ENCODE data around the gene FRMD8.

The FRMD8 gene

DNA sequence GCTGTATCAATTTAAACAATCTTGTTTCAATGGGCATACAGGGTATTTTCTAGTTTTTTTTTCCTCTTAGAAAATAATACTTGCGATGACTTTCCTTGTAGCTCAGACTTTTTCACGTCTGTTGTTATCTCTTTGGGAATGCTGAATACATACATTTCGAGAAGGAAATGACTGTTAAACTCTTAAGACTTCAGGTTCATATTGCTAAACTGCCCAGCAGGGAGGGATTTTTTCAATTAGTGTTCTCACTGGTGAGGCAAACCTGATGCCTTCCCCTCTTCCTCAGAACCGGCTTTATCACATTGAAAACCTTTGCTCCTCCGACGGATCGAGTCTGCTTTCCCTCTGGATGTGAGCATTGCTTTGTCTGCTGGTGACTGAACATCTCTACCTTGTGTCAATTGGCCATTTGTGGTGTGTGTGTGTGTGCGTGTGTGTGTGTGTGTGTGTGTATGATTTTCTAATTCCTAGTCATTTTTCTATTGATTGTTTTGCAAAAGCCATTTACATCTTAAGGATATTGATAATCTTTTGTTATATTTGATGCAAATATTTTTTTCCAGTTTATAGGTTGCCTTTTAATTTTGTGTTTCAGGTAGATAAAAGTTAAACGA lies 42.7 kb downstream of the FRMD8 start:
- Mint-ChIP-seq H3K36me3 (peaks cover 37% of the 10 kb centered on the region), H3K4me3 (peak overlapping the region; percentile 69), H3K9me3 (no peaks in the 10 kb centered on the region), H3K27ac (peak overlapping the region; percentile 71), H3K4me1 (peaks cover 80% of the 10 kb centered on the region), H3K27me3 (no peaks in the 10 kb centered on the region)
- ATAC-seq, result no peak

DNA sequence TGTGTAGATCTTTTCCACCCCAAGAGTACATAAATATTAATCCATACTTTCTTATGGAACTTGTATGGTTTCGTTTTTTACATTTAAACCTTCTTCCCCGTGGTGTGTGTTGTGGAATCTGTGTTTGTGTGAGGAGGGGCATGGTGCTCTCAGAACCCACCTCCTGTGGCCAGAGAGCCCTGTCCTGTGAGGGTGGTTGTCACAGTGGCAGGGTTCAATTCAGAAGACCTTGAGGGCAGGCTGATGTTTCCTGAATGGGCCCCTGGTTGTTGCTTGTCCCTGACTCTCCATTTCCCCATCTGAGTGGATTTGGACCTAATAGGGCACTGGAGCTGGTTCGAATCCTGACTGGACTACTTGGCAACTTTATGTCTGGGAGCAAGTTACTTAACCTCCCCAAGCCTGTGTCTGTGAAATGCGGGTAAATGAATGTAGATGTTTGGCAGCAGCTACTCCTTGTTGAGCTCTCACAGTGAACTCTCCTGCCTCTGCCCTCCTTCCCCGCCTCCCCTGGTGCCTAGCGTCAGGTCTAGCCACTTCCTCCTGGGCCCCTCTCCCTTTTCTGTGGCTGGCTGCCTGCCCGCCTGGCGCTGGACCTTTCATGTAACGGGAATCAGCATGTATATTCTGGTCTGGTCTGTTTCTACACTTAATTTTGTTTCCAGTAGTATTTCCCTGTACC lies 43.4 kb downstream of the FRMD8 start:
- Mint-ChIP-seq H3K36me3 (peaks cover 36% of the 10 kb centered on the region), H3K4me3 (peak overlapping the region; percentile 69), H3K4me1 (peaks cover 87% of the 10 kb centered on the region), H3K27me3 (no peaks in the 10 kb centered on the region), H3K27ac (peak overlapping the region; percentile 71), H3K9me3 (no peaks in the 10 kb centered on the region)
- no peak for ATAC-seq

DNA sequence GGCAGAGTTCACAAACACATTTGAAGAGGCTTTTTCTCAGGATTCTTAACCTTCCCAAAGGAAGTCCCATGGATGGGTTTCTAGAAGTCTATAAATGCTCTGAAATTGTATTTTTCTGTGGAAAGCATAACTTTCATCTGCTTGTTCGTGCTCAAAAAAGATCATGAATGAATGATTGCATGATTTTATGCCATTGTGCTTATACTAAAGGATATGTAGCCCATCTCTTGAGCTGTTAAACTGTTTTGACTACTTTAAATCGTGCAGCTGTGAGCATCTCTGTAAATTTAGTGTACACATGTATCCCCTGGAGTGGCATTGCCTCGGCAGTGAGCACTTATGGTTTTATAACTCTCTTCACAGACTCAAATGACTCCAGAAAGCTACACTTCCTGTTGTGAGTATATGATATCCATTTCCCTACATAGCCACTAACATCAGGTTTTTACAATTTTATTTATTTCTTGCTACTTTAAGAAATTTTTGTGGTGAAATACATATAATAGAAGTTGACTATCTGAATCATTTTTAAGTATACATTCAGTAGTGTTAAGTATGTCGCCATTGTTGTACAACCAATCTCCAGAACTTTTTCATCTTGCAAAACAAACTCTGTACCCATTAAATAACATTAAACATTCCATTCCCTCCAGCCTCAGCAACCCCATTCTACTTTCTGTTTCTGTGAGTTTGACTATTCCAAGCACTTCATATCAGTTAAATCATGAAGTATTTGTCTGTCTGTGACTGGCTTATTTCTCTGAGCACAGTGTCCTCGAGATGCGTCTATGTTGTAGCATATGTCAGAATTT lies 44.2 kb downstream of the FRMD8 start:
- peak overlapping the region; percentile 71 for H3K27ac Mint-ChIP-seq
- no peaks in the 10 kb centered on the region for H3K9me3 Mint-ChIP-seq
- H3K4me1 Mint-ChIP-seq, result peaks cover 94% of the 10 kb centered on the region
- no peaks in the 10 kb centered on the region for H3K27me3 Mint-ChIP-seq
- H3K4me3 Mint-ChIP-seq, result peak overlapping the region; percentile 69
- no peak for ATAC-seq
- H3K36me3 Mint-ChIP-seq, result peaks cover 36% of the 10 kb centered on the region

DNA sequence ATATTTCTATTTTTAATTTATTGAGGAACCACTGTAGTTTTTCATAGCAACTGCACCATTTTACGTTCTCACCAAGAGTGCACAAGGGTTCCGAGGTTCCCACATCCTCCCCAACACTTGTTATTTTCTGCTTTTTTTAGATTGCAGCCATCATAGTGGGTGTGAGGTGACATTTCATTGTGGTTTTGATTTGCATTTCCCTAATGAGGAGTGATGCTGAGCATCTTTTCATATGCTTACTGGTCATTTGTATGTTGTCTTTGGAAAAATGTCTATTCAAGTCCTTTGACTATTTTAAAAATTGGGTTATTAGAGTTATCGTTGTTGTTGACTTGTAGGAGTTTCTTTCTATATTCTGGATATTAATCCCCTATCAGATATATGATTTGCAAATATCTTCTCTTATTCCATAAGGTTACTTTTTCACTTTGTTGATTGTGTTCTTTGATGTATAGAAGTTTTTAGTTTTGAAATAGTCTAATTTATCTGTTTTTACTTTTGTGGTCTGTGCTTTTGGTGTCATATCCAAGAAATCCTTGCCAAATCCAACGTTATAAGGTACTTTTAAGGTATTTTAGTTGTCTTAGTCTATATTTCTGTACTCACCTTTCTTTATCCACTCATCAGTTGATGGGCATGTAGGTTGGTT lies 45.1 kb downstream of the FRMD8 start:
- Mint-ChIP-seq H3K4me1 (peaks cover 95% of the 10 kb centered on the region), H3K36me3 (peaks cover 36% of the 10 kb centered on the region), H3K27me3 (no peaks in the 10 kb centered on the region), H3K9me3 (no peaks in the 10 kb centered on the region), H3K27ac (peak overlapping the region; percentile 71), H3K4me3 (peak overlapping the region; percentile 27)
- ATAC-seq, result peak; percentile 77

DNA sequence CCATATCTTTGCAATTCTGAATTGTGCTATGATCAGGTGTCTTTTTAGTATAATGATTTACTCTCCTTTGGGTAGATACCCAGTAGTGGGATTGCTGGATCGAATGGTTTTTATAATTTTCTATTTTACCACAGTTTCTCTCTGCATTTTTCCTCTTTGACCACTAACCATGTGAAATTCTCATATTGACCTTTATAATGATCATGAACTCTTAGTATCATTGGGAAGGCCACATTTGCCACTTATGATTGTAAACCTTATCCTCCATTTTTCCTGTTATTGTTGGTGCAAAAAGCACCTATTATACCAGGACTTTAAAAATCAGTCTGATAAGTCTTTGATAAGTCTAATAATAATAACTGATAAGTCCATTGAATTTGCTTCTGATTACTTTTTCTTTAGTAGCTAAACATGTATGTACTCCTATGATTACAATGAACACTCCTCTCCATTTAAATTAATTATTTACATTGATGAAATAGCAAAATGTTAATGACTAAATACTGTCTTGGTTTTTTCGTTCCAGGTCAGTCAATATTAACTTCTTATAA lies 45.7 kb downstream of the FRMD8 start:
- no peak for ATAC-seq
- Mint-ChIP-seq H3K27me3 (no peaks in the 10 kb centered on the region), H3K4me1 (peaks cover 89% of the 10 kb centered on the region), H3K9me3 (no peaks in the 10 kb centered on the region), H3K4me3 (no peak overlapping the region), H3K27ac (peak overlapping the region; percentile 71), H3K36me3 (peaks cover 36% of the 10 kb centered on the region)

DNA sequence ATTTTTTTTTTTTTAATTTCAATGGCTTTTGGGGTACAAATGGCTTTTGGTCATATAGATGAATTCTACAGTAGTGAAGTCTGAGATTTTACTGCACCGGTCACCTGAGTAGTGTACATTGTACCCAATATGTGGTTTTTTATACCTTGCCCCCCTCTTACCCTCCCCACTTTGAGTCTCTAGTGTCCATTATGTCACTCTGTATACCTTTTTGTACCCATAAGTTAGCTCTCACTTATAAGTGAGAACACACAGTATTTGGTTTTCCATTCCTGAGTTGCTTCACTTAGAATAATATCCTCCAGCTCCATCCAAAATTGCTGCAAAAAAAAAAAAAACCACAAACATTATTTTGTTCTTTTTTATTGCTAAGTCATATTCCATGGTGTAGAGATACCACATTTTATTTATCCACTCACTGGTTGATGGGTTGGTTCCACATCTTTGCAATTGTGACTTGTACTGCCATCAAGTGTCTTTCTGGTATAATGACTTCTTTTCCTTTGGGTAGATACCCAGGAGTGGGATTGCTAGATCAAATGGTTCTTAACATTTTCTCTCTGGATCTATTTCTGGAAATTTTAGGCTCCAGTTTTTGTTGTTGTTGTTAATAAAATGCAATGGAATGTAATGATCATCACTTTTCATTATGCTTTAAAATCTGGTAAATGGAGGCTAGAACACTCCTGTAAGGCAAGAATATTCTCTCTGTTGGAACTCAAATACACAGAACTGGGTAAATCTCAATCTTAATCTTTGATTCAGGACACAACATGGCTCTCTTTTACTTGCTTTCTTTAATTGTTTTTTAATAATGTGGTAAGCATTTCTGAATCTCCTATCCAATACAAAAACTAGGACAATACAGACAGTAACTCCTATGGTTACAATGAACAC lies 46.5 kb downstream of the FRMD8 start:
- no peak overlapping the region for H3K4me3 Mint-ChIP-seq
- no peak for ATAC-seq
- H3K36me3 Mint-ChIP-seq, result peaks cover 36% of the 10 kb centered on the region
- H3K9me3 Mint-ChIP-seq, result no peaks in the 10 kb centered on the region
- no peaks in the 10 kb centered on the region for H3K27me3 Mint-ChIP-seq
- peaks cover 81% of the 10 kb centered on the region for H3K4me1 Mint-ChIP-seq
- peak overlapping the region; percentile 71 for H3K27ac Mint-ChIP-seq

DNA sequence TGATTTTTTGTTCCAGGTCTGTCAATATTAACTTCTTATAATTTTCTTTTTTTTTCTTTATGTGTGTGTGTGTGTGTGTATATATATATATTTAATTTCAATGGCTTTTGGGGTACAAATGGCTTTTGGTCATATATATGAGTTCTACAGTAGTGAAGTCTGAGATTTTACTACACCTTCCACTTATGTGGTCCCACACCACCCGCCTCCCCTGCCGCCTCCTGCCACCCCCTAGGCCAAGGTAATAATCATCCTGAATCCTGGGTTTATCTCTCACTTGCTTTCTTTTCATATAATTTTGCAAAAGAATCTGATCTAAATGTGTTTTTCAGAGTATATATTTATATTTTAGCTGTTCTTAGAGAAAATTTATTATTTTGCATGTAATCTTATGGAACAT lies 47.2 kb downstream of the FRMD8 start:
- no peak overlapping the region for H3K4me3 Mint-ChIP-seq
- no peak for ATAC-seq
- H3K4me1 Mint-ChIP-seq, result peaks cover 79% of the 10 kb centered on the region
- H3K9me3 Mint-ChIP-seq, result no peaks in the 10 kb centered on the region
- peaks cover 42% of the 10 kb centered on the region for H3K36me3 Mint-ChIP-seq
- H3K27me3 Mint-ChIP-seq, result no peaks in the 10 kb centered on the region
- H3K27ac Mint-ChIP-seq, result no peak overlapping the region

DNA sequence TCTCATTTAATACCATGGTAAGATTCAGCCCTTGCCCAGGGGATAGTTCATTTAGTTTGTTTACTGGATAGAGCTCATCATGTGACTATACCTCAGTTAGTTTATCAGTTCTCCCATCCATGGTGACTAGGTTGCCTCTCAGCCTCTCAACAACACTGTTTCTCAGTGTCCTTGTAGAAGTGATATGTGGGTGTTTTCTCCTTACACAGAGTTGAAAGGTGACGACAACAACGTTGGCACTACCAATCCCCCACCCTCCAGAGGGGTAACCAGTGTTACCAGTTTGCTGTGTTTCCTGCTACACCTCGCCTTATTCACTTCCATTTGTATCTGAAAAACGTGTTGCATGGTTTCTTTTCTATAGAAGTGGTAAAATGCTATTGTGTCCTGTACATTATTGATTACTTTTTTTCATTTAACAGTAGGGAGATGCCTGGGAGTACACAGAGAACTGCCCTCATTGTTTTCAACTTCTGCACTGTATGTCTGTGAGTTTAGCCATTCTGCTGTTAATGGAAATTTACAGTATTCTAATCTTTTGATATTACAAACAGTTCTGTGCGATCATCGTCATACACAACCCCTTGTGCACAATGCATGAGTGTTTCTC lies 47.7 kb downstream of the FRMD8 start:
- no peak overlapping the region for H3K4me3 Mint-ChIP-seq
- H3K27ac Mint-ChIP-seq, result no peak overlapping the region
- peaks cover 47% of the 10 kb centered on the region for H3K36me3 Mint-ChIP-seq
- H3K9me3 Mint-ChIP-seq, result no peaks in the 10 kb centered on the region
- no peak for ATAC-seq
- peaks cover 79% of the 10 kb centered on the region for H3K4me1 Mint-ChIP-seq
- H3K27me3 Mint-ChIP-seq, result no peaks in the 10 kb centered on the region

DNA sequence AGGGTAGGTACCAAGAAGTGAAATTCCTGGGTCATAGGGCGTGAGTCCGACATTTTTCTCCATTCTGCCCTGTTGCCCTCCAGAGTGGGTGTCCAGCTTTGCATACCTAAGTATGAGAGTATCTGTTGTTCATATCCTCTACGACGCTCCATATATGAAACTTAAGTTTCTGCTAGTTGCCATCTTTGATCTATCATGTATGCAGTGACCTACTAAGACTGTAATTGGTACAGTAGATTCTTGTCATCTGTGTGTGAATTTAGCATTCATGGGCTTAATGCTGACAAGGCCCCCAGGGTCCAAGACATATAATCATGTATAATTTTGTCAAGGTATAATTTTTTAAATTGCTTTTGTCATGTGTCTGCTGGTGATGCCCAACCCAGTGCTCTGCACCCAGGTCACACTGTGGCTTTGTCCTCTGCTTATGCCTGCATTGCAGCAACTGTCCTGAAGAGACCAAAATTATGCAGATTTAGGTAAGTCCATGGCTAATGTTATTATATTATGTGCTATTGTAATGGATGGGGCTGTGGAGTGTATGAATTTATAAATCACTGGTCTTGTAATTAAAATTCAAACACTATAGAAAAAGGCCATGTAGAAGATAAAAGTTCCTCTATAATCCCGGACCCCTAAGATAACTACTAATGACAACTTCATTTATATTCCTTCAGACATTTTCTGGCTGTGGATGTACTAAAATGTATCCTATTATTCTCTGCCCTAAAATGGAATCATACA lies 48.4 kb downstream of the FRMD8 start:
- peak overlapping the region; percentile 42 for H3K27ac Mint-ChIP-seq
- H3K4me1 Mint-ChIP-seq, result peaks cover 79% of the 10 kb centered on the region
- no peak for ATAC-seq
- H3K9me3 Mint-ChIP-seq, result no peaks in the 10 kb centered on the region
- no peaks in the 10 kb centered on the region for H3K27me3 Mint-ChIP-seq
- peaks cover 47% of the 10 kb centered on the region for H3K36me3 Mint-ChIP-seq
- no peak overlapping the region for H3K4me3 Mint-ChIP-seq

DNA sequence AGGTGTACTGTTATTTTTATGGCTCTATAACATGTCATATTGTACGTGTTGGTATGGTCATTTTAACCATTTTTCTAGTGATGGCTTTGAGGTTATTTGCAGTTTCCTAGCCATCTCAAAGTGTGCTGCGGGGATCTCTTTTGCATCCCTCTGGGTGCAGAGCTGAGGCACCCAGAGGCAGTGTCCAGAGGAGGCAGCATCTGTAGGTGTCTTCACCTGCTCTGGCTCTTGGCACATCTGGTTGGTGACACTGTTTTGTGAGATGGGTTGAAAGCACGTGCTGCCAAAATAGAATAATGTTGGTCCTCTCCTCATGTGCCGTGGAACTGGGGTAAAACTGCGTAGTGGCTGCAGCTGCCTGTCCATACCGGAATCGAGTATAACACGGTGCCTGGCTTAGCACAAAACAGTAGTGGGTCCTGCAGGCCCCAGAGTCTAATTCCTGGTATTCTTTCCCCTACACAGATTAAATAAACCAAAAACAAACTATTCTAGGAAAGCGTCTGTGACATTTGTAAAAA lies 49.0 kb downstream of the FRMD8 start:
- Mint-ChIP-seq H3K36me3 (peaks cover 47% of the 10 kb centered on the region), H3K27me3 (no peaks in the 10 kb centered on the region)

DNA sequence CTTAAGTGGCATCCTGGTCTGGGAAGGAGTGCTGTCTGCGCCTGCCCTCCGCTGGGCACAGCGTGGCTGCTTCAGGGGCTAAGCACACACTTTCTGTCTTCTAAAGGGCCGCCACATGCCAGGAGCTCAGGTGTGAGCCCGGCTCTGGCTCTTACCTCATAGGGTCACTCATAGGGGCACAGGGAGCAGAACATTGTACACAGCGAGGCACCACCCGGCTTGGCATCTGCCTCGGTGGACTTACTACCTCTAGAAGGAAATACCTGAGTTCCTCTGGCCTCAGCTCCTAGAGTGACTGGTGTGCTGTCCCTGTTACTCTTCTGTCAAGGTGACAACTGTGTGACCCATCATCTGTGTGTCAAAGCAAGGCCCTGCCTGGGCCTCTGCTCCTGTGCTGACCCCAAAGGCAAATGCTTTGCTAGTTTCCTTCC lies 49.6 kb downstream of the FRMD8 start:
- Mint-ChIP-seq H3K9me3 (no peaks in the 10 kb centered on the region), H3K27ac (peak overlapping the region; percentile 42), H3K36me3 (peaks cover 47% of the 10 kb centered on the region), H3K4me3 (no peak overlapping the region), H3K4me1 (peaks cover 79% of the 10 kb centered on the region), H3K27me3 (no peaks in the 10 kb centered on the region)
- ATAC-seq, result no peak

More for the DNA sequence above, 49.0 kb downstream of the FRMD8 start:
- ATAC-seq, result no peak
- no peaks in the 10 kb centered on the region for H3K9me3 Mint-ChIP-seq
- peaks cover 79% of the 10 kb centered on the region for H3K4me1 Mint-ChIP-seq
- H3K27ac Mint-ChIP-seq, result peak overlapping the region; percentile 42
- H3K4me3 Mint-ChIP-seq, result no peak overlapping the region

DNA sequence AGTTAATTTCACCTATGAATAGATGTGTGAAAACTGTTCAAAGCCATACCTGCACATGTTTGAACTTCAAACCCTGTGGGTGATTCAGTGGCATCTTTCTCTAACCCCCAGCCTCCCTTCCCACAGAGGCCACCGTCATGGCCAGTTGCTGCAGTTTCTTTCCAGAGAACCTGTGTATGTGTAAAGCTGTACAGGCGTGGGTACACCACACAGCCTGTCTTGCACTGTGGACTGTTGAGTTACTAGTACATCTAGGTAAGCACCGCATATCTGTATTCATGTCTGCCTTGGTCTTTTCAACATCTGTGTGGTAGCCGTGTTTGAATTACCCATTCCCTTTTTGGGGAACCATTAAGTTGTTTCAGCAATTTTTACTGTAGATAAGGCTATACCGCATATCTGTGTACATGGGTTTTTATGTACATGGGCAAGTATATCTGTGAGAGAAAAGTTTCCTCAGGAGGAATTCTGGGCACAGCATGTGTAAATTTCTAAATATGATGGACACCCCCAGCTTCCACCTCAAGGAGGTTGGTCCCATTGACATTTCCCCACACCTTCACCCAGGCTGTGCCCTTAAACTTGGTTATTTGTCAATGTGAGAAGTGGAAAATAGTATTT lies 50.1 kb downstream of the FRMD8 start:
- no peaks in the 10 kb centered on the region for H3K9me3 Mint-ChIP-seq
- ATAC-seq, result no peak
- H3K4me1 Mint-ChIP-seq, result peaks cover 79% of the 10 kb centered on the region
- H3K27me3 Mint-ChIP-seq, result no peaks in the 10 kb centered on the region
- no peak overlapping the region for H3K4me3 Mint-ChIP-seq
- peaks cover 47% of the 10 kb centered on the region for H3K36me3 Mint-ChIP-seq
- peak overlapping the region; percentile 42 for H3K27ac Mint-ChIP-seq
